Activated CD4-positive, CD25-positive, alpha-beta regulatory T cell (primary cell): ENCODE data around the gene ENAH.
"Not testable (repeated sequence)": the region's sequence is repeated elsewhere in the genome, so short reads cannot be mapped to it uniquely, and the experiment has no call there.

Source experiments
- DNase-seq, 4 experiments: peaks; one replicate each; lab custom pipeline; 2025; lab: John Stamatoyannopoulos, UW

Gene ENAH

GRCh38 chr1:225652729-225653462 is at the start of gene ENAH:
TSS of gene ENAH (minus strand) at chr1:225653123. CDS start at chr1:225652690, 433 bp downstream.
- DNase-seq: no peak

- no peak for DNase-seq
Measured at GRCh38 chr1:225700889-225701465, 48.1 kb upstream of the ENAH start.

GRCh38 chr1:225700164-225700821 is 47.4 kb upstream of the ENAH start:
- no peak for DNase-seq

- DNase-seq: no peak
Measured at GRCh38 chr1:225699336-225699735, 46.4 kb upstream of the ENAH start.

DNA sequence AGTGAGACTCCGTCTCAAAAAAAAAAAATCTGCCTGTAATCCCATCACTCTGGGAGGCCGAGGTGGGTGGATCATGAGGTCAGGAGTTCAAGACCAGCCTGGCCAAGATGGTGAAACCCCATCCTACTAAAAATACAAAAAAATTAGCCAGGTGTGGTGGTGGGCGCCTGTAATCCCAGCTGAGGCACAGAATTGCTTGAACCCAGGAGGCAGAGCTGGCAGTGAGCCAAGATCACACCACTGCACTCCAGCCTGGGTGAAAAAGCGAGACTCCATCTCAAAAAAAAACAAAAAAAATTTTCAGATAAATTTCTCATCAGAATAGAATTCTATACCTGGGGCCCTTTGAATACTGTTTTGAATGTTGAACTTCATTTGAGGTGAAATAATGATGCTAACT is 45.3 kb upstream of the ENAH start:
- not testable (repeated sequence) for DNase-seq

DNA sequence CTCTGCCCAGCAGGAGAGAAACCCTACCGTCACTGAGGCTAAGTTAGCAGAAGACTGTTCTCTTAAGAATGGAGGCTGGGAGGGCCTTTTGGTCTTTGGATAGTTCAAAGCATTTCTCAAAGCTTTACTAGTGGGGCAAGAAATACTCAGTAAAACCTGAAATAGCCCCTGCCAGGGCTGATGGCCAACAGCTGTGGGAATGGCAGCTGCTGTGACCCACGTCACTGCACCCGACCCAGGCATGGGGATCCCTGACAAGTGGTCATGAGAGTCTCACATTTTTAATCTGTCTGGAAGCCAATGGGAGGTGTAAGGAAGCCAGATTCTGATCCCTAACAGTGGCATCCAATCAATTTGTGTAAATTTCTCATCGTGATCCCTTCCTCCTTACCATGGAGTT is 44.5 kb upstream of the ENAH start:
- DNase-seq: no peak

GRCh38 chr1:225695578-225696337 is 42.8 kb upstream of the ENAH start:
- no peak for DNase-seq

DNA sequence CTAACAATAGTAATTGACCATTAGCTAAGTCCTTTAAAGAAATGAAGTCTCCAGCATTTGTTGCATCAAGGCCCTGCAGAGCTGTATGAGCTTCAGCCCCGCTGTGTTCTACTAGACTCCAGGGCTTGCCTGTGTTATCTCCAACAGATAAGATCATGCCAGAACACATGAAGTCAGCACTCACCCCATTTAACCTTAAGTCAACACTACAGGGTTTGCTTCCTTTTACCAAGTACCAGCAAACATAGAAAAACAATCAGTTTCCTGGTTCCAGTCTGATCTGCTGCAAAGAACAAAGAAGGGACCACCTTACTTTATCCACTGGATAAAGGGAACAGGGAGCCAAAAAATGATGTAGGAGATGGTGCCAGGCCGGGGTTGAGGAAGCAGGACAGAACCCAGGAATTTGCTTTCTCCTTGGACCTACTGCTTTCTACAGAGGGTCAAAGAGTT is 41.3 kb upstream of the ENAH start:
- no peak for DNase-seq

DNA sequence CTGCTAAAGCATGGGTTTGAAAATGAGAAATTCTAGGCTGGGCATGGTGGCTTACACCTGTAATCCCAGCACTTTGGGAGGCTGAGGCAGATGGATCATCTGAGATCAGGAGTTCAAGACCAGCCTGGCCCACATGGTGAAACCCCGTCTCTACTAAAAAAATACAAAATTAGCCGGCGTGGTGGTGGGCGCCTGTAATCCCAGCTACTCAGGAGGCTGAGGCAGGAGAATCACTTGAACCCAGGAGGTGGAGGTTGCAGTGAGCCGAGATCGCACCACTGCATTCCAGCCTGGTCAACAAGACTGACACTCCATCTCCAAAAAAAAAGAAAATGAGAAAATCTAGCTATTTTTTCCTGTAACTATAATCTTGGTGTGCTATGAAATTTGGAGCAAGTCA is 40.8 kb upstream of the ENAH start:
- not testable (repeated sequence) for DNase-seq

GRCh38 chr1:225693085-225693696 is 40.3 kb upstream of the ENAH start:
- no peak for DNase-seq

DNA sequence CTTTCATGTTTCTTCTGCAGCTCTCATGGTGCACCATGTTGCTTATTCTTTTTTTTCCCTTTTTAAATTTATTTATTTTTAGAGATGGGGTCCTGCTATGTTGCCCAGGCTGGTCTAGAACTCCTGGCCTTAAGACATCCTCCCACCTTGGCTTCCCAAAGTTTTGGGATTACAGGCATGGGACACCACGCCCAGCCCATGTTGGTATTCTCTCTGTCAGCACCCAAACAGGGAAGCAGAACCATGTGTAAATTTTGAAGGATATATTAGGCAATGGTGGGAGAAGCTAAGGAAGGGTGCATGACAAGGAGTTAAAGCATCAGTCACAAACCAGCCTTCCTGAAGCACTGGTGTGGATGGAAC is 39.6 kb upstream of the ENAH start:
- DNase-seq: no peak

GRCh38 chr1:225691861-225692516 is 39.1 kb upstream of the ENAH start:
- no peak for DNase-seq

DNA sequence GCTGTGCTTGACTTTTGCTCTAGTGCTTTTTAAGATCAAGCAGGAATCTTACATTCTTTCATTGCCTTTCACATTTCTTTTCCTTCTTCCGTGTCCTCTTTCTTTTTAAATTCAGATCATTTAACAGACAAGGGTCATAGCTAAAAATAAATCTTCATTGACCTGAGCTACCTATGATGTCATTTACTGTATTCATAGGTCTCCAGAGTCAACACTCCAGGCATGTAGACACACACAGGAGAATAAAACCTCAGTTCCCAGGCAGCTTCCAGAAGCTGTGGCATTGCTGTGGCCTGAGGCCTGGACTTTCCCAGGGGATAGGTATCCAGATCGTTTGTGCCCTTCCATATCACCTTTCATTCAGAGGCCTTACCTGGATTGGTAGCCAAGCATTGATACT is 38.5 kb upstream of the ENAH start:
- DNase-seq: no peak

GRCh38 chr1:225689882-225690459 is 37.0 kb upstream of the ENAH start:
- DNase-seq: no peak

DNA sequence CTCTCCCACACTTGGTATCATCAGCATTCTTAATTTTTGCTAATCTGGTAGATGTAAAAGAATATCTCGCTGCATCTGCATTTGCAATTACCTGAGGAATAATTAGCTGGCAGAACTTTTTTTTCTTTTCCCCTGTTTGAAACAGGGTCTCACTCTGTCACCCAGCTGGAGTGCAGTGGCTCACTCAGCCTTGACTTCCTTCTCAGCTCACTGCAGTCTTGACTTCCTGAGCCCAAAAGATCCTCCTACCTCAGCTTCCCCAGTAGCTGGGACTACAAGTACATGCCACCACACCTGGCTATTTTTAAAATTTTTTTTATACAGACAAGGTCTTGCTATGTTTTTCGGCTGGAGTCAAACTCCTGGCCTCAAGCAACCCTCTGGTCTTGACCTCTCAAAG is 35.4 kb upstream of the ENAH start:
- no peak for DNase-seq

DNA sequence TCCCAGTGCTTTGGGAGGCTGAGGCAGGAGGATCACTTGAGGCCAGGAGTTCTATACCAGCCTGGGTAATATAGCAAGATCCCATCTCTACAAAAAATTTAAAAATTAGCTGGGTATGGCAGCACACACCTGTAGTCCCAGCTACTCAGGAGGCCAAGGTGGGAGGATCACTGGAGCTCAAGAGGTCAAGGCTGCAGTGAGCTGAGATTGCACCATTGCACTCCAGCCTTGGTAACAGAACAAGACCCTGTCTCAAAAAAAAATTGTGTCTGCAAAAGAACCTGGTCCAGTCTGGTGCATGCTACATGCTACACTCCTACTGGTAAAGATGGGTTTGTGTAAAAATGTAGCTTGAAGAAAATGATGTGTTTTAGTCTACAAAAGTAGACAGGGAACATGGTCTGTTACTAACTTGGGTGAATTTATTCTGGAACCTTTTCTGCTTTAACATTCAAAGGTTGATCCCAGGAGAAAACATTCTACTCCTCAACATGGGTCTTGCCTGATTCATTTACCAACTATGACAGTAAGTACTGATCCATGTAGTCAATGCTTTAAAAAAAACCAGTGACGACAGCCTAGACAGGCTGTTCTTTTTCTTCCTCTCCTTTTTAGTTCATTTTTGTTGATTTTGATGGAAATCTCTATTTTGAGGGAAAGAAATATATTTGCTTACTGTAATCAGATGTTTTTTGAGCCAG is 32.7 kb upstream of the ENAH start:
- no peak for DNase-seq

DNA sequence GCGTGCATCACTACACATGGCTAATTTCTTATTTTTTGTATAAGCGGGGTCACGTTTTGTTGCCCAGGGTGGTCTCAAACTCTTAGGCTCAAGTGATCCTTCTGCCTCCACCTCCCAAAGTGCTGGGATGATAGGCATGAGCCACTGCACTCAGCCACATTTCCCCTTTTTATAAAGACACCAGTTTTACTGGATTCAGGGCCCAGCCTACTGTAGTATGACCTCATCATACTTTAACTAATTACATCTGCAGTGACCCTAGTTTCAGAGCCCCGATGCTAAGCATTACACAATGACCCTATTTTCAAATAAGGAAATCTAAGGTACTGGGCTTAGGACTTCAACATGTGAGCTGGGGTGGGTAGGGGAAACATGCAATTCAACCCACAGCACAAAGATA is 31.8 kb upstream of the ENAH start:
- DNase-seq: no peak

DNA sequence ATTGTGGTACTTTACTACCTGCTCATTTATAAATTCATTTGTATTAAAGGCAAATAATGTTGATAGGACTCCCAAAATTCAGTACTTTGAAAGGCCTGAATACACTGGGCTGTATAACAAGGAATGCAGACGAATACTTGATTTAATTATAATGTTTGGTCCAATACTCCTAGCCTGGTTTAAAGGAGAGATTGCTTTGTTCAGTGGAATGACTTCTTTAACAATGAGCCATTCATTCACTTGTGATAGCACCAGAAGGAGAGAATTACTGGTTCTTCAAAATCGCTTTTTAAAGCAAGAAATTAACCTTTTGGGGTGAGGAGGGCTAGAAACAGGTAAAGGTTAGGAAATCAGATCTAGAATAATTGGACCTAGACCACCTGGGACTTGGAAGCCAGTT is 28.3 kb upstream of the ENAH start:
- DNase-seq: no peak

- DNase-seq: no peak
Measured at GRCh38 chr1:225678545-225678944, 25.6 kb upstream of the ENAH start.

GRCh38 chr1:225677350-225678124 is 24.6 kb upstream of the ENAH start:
- no peak for DNase-seq
